Urinary bladder (tissue), 4 donors: ENCODE data around the gene EXOSC6. TPM values are rescaled to one million over a fixed set of nuclear protein-coding genes. Genes with fewer than 3 reads are reported as not detected.
"Not testable (repeated sequence)": the region's sequence is repeated elsewhere in the genome, so short reads cannot be mapped to it uniquely, and the experiment has no call there.

Experiments
- DNase-seq: peaks from one replicate; pipeline ENCODE4 v3.0.0-alpha.2; 2015; ENCODE audit errors: extremely low spot score
- H3K27ac ChIP-seq: one replicate; pipeline ENCODE4 v1.5.1; 2013; ENCODE audit warnings: low read depth, mild to moderate bottlenecking, moderate library complexity
- H3K36me3 ChIP-seq: one replicate; pipeline ENCODE4 v1.6.1; 2013; ENCODE audit warnings: mild to moderate bottlenecking, moderate library complexity; ENCODE audit not compliant: insufficient read depth
- H3K4me1 ChIP-seq: one replicate; pipeline ENCODE4 v1.6.1; 2013; ENCODE audit warnings: mild to moderate bottlenecking, moderate library complexity; ENCODE audit not compliant: insufficient read depth
- H3K4me3 ChIP-seq: one replicate; pipeline ENCODE4 v1.5.1; 2013; ENCODE audit warnings: low read depth, low read length
- whole genome bisulfite sequencing: extraction: QIAGEN DNeasy Blood & Tissue Kit; methylation state at CpG from one replicate; pipeline ENCODE4 v1.1.7; 2013; 5-methylcytosine and 5-hydroxymethylcytosine counted together
- polyA plus RNA-seq: library from polyadenylated mRNA; stranded (reverse); fragments of 200-250 nt; gene quantifications from one replicate; pipeline ENCODE4 v1.2.3, GENCODE V29; 2013
- total RNA-seq: library from RNA; depleted of rRNA; stranded (reverse); fragments of >200 nt; gene quantifications from one replicate; pipeline ENCODE4 v1.2.3, GENCODE V29; 2014
- donor health status: healthy with polysubstance abuse.
- donor health status: healthy.

Gene EXOSC6
- total RNA-seq: 35.5 TPM
- polyA plus RNA-seq: 11.1 TPM

GRCh38 chr16:70251629-70252354, at the start of gene EXOSC6:
Gene EXOSC6, minus strand, starts transcription at chr16:70251940. Its CDS starts 40 bp downstream, at chr16:70251900.
- H3K4me1 ChIP-seq: no peaks in the 10 kb centered on the region
- WGBS: 2% methylated on average over 65 of the region's 65 CpGs
- peaks cover 3% of the 10 kb centered on the region for H3K36me3 ChIP-seq

DNA sequence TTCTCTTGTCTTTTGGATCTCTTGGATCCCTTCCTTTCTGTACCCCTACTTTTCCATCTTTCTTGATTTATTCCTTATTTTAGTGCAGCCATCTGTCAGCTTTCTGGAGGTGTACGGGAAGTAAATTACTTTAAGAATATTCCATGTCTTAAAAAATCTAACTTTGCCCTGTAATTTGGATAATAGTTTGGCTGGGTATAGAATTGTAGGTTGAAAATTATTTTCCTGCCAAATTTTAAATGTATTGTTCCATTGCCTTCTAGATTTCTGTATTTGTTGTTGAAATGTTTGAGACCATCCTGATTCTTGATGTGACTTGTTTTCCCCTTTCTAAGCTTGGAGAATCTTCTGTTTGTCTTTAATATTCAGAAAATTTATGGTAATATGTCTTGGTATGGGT, 49.4 kb upstream of the EXOSC6 start:
- H3K27ac ChIP-seq: no peak overlapping the region
- no peaks in the 10 kb centered on the region for H3K4me1 ChIP-seq
- no peak overlapping the region for H3K4me3 ChIP-seq
- 99% methylated on average over 1 of the region's 1 CpG for WGBS
- DNase-seq: no peak
- H3K36me3 ChIP-seq: no peaks in the 10 kb centered on the region

More at GRCh38 chr16:70251629-70252354, at the start of gene EXOSC6:
- Histone ChIP-seq H3K4me3 (peak within 1 kb of the TSS; percentile 95), H3K27ac (peak within 1 kb of the TSS; percentile 91)
- peak; percentile 83 for DNase-seq

GRCh38 chr16:70298988-70299938, 47.5 kb upstream of the EXOSC6 start, which contains the start of gene DDX19B:
Gene DDX19B, plus strand, starts transcription at chr16:70299186. Its CDS starts 112 bp downstream, at chr16:70299298.
- peak; percentile 68 for DNase-seq
- H3K27ac ChIP-seq: peak within 1 kb of the TSS; percentile 98
- WGBS: 1% methylated on average over 37 of the region's 37 CpGs

GRCh38 chr16:70295634-70296033, 43.9 kb upstream of the EXOSC6 start:
- Histone ChIP-seq H3K36me3 (no peaks in the 10 kb centered on the region), H3K4me1 (no peaks in the 10 kb centered on the region), H3K4me3 (no peak overlapping the region), H3K27ac (no peak overlapping the region)
- DNase-seq: no peak

More at GRCh38 chr16:70298988-70299938, 47.5 kb upstream of the EXOSC6 start, which contains the start of gene DDX19B:
- Histone ChIP-seq H3K4me1 (no peaks in the 10 kb centered on the region), H3K36me3 (no peaks in the 10 kb centered on the region), H3K4me3 (peak within 1 kb of the TSS; percentile 76)

DNA sequence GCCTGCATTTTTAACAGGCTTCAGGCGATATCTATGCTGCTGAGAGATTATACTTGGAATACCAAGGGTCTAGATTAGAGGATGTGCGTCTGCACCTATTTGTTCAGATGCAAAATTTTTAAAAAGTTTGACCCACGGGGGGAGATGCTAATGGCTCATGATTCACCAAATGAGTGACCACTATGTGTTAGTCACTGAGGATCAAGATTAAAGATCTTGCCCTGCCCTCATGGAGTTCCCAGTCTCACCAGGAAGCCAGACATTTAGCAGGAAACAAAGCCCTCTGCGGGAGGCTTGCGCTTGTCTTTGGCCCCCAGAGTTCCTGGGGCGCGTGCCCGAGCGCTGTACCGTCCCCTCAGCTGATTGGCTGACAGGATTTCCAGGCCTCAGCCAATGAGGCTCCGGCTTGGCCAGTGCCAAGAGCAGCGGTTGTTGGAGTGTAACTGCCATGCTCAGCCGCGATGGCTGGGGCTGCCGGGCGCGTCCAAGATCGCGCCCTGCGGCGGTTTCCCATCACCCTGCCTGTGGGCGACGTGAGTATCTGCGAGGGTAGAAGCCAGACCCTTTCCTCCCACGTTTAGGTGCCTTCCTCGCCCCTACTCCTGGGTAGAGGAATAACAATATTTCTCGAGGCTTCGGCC, 42.8 kb upstream of the EXOSC6 start:
- H3K27ac ChIP-seq: no peak overlapping the region
- WGBS: 92% methylated on average over 28 of the region's 28 CpGs

DNA sequence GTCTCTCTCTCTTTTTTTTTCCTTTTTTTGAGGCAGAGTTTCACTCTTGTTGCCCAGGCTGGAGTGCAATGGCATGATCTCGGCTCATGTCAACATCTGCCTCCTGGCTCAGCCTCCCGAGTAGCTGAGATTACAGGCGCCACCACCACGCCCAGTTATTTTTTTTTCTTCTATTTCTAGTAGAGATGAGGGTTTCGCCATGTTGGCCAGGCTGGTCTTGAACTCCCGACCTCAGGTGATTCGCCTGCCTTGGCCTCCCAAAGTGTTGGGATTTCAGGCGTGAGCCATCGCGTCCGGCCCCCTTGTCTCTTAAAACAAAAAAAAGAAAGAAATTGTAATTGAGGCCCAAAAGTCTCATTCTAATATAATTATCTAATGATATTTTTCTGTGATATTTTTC, 40.4 kb upstream of the EXOSC6 start:
- WGBS: 95% methylated on average over 11 of the region's 11 CpGs
- H3K4me3 ChIP-seq, H3K27ac ChIP-seq, H3K4me1 ChIP-seq, DNase-seq, H3K36me3 ChIP-seq: not testable (repeated sequence)

More for the DNA sequence above, 42.8 kb upstream of the EXOSC6 start:
- Histone ChIP-seq H3K4me3 (no peak overlapping the region), H3K4me1 (no peaks in the 10 kb centered on the region), H3K36me3 (no peaks in the 10 kb centered on the region)
- no peak for DNase-seq

DNA sequence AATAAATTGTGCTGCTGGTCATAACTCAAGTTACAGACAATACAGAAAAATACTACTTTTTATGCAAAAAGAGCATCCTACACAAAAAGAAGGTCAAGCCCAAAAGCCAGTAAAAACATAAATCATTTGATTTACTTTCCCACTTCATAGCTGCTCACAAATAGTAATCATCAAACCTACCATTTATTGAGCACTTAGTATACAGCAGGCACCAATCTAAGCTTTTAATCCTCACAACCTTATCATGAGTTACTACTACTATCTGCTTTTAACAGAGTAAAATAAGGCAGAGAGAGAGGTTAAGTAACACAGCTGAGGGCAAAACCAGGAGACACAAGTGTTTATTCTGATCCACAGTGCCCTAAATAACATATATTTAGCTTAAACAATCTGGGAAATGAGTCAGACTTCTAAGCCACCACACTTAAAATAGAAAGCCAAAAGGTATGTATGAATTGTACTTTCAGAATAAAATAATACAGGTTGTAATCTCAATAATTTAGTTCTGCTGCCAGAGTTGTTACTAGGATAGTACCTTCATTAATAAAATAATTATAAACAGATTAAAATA, 39.3 kb upstream of the EXOSC6 start:
- Histone ChIP-seq H3K36me3 (no peaks in the 10 kb centered on the region), H3K27ac (no peak overlapping the region), H3K4me1 (no peaks in the 10 kb centered on the region), H3K4me3 (no peak overlapping the region)
- no peak for DNase-seq

DNA sequence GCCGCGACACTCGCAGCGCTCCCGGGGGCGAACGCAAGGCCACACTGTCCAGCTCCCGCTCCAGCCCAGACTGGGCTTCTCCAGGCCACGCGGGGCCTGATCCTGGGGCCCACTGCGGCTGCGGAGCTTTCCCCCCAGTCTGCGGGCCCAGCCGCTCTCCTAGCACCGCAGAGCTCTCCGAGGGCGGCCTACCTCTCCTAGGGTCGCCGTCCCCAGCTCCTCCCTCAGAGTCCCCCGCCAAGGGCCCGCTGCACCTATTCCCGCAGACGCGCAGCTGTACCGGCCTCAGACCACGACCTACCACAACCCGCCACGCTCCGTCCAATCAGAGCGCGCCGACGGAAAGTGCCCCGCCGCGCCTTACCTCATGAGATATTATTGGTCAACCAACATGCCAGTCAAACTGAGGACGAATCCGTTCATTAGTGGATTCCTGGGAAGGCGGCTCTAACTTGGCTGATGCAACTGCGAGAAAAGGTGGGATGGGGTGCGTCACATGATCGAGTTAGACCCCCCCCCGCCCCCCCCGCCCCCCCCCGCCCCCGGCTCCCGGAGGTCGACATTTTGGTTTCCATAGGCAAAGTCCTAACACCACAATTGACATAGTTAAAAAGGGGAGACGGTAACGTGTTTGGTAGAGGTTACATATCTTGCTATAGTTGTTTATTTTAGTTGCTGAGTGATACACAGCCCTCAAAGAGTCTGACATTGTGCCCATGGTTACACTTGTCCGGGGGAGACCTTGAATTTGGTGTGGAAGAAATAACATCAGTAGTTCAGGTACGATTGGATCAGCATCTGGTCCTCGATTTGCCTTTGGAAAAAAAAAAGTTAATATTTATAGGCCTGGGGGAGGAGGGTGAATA, 37.7 kb upstream of the EXOSC6 start, which contains the start of gene AARS1:
Gene AARS1, minus strand, starts transcription at position 278 of the 866 bp plus-strand sequence. CDS start 6,743 bp downstream, outside the sequence.
- Histone ChIP-seq H3K36me3 (no peaks in the 10 kb centered on the region), H3K4me1 (no peaks in the 10 kb centered on the region), H3K4me3 (peak within 1 kb of the TSS; percentile 60), H3K27ac (peak within 1 kb of the TSS; percentile 57)
- DNase-seq: peak; percentile 99
- 2% methylated on average over 53 of the region's 53 CpGs for WGBS

DNA sequence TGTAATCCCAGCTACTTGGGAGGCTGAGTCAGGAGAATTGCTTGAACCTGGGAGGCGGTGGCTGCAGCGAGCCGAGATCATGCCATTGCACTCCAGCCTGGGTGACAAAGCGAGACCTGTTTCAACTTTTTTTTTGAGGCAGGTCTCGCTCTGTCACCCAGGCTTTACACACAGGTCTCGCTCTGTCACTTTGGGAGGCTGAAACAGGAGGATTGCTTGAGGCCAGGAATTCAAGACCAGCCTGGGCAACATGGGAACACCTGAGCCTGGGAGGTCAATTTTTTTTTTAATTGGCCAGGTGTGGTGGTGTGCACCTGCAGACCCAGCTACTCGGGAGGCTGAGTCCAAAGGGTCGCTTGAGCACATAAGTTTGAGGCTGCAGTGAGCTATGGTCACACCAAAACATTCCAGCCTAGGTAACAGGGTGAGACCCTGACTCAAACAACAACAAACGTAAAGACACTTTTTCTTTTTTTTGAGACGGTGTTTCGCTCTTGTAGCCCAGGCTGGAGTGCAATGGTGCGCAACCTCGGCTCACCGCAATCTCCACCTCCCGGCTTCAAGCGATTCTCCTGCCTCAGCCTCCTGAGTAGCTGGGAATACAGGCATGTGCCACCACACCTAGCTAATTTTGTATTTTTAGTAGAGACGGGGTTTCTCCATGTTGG, 35.7 kb upstream of the EXOSC6 start:
- H3K27ac ChIP-seq, H3K4me3 ChIP-seq, H3K4me1 ChIP-seq, H3K36me3 ChIP-seq, DNase-seq: not testable (repeated sequence)
- WGBS: 96% methylated on average over 17 of the region's 17 CpGs

DNA sequence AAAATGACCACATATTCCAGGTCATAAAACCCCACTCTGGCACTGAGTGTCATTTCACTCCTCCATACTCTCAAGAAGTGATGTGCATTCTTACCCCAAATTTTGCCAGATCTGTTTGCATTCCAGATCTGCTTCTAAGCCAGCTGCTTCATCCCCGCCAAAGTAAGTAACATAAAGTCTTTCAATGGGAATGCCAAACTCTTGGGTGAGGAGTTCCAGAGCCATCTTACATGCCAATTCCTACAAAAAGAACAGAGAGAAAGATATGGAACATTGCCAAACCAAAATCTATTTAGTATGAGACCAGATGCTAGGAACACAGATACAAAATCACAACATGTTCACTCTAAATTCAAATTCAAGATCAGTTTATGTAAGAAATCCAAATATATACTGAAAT, 24.7 kb upstream of the EXOSC6 start:
- 74% methylated on average over 1 of the region's 1 CpG for WGBS
- H3K27ac ChIP-seq: no peak overlapping the region
- no peaks in the 10 kb centered on the region for H3K4me1 ChIP-seq
- DNase-seq: no peak
- H3K4me3 ChIP-seq: no peak overlapping the region
- peaks cover 7% of the 10 kb centered on the region for H3K36me3 ChIP-seq

DNA sequence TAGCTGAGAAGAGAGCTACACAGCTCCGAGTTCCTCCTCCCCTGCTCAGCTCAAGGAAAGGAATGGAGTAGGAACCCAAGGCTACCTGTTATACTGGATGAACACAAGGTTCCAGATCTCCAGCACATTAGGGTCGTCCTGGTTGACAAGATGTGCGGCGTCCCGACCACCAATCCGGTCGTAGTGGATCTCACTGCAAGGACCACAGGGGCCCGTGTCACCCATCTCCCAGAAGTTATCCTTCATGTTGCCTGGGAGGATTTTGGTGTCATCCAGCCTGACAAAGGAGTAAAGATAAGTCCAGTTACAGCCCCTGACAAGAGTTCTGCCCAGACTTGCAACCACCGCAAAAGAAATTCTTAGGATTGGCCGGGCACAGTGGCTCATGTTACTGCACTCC, 20.0 kb upstream of the EXOSC6 start:
- no peak for DNase-seq
- WGBS: 94% methylated on average over 10 of the region's 10 CpGs
- Histone ChIP-seq H3K4me3 (no peak overlapping the region), H3K36me3 (peaks cover 13% of the 10 kb centered on the region), H3K4me1 (no peaks in the 10 kb centered on the region), H3K27ac (no peak overlapping the region)

GRCh38 chr16:70270176-70270575, 18.4 kb upstream of the EXOSC6 start:
- Histone ChIP-seq H3K4me1 (no peaks in the 10 kb centered on the region), H3K36me3 (peaks cover 15% of the 10 kb centered on the region), H3K27ac (no peak overlapping the region), H3K4me3 (no peak overlapping the region)
- DNase-seq: no peak
- WGBS: 90% methylated on average over 3 of the region's 3 CpGs
